HG03064 (cell line): ENCODE data around the gene PPP2R2D.

Experiments used
- ATAC-seq: cut with Tn5 transposase; IDR thresholded peaks from one replicate; pipeline ENCODE4 v1.9.1; 2021; ENCODE audit warnings: low read depth; ENCODE audit not compliant: unreplicated experiment

Gene PPP2R2D

DNA sequence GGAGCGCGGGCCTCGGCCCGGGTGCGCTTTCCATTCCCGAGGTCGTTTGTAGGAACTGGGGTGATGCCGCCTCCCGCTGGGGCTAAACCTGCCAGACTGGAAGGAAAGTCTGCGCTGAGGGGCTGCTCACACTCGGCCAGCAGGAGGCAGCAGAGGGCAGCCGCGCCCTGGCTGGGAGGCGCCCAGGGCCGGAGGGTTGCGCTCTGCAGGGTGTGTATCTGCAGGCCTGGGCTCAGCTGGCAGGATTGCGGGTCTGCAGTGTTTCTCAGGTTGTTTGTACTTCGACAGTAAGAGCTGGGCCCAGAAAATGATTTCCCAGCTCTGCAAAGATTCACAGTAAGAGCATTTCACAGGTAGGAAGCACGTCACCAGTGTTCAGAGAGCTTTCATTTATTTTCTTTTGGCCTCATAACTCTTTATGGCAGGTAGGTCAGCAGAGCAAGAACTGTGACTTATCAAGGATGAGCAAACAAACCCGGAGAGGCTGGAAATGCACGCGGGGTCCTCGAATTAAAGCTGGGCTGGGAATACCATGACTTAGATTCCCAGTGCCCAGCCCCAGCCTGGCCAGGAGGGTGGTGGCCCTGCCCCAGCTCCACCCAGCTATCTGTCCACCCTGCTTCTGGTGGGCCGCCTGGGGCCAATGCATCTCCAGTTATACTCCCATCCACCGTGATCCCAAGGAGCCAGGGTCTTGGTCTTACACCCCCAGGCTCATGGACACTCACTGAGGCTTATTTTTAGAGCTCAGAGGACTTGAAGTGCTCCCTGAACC lies 15.2 kb upstream of the PPP2R2D start:
- ATAC-seq: peak; percentile 86

DNA sequence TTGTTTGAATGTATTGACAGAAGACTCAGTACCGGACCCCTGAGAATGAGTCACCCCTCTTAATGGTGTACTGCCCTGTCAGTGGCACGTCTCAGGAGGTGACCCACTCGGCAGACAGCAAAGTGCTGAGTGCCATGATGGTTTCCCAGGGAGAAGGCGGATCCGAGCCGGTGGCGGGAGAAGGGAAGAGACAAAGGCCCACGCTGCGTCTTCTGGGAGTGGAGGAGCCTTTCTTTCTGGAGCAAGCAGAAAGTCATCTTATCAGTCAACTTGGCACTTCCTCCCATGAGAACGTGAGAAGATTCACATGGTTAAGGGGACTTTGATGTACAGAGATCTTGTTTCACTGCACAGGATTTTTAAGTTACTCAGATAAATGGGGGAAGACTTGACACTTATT lies 14.6 kb upstream of the PPP2R2D start:
- ATAC-seq: no peak

DNA sequence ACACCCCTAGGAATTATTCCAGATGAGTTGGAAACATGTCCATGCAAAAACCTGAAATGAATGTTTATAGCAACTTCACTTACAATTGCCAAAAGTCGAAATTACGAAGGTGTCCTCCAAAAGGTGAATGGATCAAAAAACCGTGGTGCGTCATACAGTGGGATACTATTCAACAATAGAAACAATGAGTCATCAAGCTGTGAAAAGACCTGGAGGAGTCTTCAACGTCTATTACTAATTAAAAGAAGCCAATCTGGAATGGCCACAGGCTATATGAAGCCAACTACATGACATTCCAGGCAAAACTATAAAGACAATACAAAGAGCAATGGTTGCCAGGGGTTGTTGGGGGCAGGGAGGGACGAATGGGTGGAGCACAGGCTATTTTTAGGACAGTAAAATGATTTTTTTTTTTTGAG lies 12.6 kb upstream of the PPP2R2D start:
- ATAC-seq: no peak

DNA sequence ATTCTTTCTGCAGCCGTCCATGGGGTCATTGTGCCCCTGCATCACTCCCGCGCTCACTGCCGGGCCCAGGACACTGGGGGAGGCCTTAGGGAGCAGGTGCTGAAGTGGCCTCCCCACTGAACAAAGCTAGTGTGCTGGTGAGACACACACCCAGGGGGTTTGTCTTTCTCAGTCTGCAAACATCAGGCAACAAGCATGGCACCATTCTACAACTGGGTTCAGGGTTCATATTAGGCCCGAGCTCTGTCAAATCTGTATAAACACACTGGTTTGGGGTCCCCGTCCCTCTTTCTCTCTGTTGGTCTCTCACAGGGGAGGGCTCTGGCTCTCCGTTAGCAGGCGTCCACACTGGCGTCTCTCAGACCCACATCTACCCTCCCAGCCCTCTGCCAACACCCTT lies 11.1 kb upstream of the PPP2R2D start:
- ATAC-seq: no peak

DNA sequence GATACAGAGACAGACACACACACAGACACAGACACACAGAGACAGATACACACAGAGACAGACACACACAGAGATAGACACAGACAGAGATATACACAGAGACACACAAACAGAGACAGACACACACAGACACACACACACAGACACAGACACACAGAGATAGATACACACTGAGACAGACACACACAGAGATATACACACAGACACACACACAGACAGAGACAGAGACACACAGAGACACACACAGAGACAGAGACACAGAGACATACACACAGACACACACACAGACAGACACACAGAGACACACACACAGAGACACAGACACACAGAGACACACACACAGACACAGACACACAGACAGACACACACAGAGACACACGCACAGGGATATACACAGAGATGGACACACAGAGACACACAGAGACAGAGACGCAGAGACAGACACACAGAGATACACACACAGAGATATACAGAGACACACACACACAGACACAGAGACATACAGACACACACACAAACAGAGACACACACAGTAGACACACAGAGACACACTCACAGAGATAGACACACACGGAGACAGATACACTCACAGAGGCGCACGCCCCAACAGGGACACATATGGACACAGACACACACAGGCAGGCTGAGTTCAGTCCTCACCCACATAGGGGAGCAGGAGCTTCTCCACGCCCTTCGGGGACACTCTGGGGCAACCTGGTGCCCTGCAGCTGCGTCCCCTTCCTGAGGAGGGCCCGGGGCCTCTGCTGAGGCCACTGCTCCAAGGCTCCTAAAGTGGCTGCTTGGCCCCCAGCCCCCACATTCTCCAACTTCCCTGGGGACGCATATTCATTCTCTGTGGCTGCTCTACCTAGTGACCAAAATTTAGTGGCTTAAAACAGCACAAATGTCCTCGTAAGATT lies 10.3 kb upstream of the PPP2R2D start:
- ATAC-seq: no peak

DNA sequence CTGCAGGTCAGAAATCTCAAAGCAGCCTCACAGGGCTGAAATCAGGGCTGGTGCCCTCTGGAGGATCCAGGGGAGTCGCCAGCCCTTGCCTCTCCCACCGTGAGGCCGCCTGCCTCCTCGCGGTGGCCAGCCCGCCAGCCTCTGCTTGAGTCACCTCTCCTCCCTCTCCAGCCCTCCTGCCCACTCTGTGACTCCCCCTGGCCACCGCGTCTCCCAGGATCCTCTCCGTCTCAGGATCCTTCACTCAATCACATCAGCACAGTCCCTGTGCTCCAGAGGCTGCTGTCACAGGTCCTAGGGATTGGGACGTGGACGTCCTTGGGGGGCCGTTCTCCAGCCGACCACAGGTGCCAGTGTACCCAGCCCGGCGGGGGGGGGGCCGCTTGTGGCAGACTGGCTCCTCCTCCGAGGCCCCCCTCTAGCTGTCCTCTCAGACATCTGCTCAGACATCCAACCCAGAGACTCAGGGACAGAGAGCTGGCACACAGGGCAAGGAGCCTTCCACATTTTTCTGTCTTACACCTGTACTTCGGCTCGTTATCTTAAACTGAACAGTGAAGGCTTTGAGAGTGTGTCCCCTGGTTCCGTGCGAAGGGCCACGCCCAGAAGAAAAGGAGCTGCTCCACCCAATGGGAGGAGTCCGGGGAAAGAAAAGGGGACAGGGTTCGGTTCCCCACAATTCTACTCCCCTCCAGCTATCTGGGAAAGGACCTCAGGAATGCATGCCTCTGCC lies 9.4 kb upstream of the PPP2R2D start:
- no peak for ATAC-seq

GRCh38 chr10:131891929-131892805 lies 8.6 kb upstream of the PPP2R2D start:
- ATAC-seq: no peak

DNA sequence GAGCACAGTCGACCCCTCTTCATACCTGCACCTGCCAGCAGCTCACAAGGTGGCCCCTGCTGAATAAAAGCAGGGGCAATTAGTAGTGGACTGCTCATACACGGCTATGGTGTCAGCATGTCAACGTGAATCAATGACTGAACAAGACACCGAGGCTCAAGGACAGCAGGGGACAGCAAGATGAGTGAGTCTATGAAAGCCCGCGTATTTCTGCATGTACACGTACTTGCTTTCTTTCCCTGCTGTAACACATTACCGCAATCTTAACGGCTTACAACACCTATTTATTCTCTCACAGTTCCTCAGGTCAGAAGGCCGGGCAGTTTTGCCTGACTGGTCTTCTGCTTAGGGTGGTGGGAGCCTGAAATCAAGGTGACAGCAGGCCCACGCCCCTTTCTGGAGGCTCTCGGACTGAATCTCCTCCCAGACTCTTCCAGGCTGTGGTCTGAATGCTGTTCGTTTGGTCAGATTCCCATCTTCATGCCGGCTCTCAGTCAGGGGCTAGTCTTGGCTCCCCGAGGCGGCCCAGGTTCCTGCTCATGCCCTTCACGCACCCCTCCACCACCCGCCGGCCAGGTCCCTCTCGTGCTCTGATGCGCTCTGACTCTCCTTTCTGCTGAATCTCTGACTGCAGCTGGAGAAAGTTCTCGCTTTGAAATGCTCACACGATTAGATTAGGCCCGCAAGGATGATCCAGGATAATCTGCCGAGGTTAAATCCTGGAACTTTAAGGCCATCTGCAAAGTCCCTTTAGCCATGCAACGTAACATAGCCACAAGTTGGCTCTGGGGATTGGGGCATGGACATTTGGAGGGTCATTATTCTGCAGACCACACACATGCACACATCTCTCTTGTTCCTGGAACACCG lies 7.8 kb upstream of the PPP2R2D start:
- ATAC-seq: no peak

DNA sequence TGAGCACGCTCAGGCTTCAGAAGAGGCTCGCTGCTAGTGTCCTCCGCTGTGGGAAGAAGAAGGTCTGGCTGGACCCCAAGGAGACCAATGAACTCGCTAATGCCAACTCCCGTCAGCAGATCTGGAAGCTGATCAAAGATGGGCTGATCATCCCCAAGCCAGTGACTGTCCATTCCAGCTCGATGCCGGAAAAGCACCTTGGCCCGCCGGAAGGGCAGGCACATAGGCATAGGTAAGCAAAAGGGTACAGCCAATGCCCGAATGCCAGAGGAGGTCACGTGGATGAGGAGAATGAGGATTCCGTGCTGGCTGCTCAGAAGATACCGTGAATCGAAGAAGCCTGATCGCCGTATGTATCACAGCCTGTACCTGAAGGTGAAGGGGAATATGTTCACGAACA lies 5.7 kb upstream of the PPP2R2D start:
- ATAC-seq: no peak

GRCh38 chr10:131896403-131896802 lies 4.4 kb upstream of the PPP2R2D start:
- no peak for ATAC-seq

- no peak for ATAC-seq
Measured at GRCh38 chr10:131897297-131897899, 3.4 kb upstream of the PPP2R2D start.

DNA sequence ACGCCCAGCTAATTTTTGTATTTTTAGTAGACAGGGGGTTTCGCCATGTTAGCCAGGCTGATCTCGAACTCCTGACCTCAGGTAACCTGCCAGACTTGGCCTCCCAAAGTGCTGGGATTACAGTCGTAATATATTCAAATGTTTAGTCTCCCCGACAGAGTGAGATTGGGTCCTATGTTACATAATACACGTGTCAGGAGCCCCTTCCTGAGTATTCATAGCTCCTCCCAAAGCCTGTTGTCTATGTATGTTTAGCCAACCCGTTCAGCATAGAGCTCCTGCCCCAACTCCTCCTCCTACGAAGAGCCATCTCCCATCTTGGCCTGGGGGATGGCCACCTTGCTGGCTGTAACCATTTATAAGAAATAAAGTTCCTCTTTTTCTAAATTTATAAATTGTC lies 2.7 kb upstream of the PPP2R2D start:
- ATAC-seq: no peak

- ATAC-seq: no peak
Measured at GRCh38 chr10:131898713-131899112, 2.1 kb upstream of the PPP2R2D start.

DNA sequence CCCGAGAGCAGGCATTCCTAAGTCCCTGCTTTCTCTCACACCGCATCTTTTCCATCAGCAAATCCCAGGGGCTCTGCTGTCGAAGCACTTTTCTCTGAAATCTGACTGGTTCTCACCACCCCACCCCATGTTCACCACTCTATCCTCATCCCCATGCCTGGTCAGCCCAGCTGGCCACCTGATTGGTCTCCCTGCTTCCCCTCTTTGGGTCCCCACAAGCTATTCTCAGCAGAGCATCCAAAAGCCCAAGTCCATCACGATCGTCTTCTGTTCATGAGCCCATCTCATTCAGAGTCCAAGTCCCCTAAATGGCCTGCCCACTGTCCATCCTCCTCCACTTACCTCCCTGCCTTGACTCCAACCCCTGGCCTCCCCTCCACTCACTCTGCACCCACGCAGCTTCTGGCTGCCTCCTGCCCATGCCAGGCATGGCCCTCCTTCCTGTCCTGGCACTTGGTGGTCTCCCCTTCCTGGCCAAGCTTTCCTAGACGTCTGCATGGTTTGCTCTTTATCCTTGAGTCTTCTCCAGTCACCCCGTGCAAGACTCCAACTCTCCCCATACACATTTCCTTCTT lies 1.6 kb upstream of the PPP2R2D start:
- no peak for ATAC-seq

- no peak for ATAC-seq
Measured at GRCh38 chr10:131899695-131900349, 986 bp upstream of the PPP2R2D start.

DNA sequence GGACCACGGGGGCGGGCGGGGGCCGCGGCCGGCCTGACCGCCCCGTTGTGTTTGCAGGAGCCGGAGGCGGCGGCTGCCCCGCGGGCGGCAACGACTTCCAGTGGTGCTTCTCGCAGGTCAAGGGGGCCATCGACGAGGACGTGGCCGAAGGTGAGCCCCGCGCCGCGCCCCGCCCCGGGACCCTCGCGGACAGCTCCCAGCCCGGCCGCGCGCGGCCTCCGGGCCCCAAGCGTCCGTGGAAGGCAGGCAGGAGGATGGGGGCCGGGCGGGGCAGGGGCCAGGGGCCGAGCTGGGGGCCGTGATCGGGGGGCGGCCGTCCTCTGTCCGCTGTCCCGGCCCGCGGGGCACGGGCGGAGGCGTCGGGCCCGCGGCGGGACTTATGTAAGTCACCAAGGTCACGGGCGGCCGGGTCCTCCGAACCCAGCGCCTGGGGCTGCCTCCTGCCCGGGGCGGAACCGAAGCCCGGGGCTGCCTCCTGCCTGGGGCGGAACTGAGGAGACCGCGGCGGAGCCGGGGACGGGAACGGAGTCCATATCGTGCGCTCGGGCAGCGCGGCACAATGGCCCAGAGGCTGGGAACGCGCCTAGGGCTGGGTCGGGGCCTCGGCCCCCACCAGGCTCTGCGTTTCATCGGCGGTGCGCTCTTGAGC lies 497 bp downstream of the PPP2R2D start:
- ATAC-seq: peak; percentile 24

DNA sequence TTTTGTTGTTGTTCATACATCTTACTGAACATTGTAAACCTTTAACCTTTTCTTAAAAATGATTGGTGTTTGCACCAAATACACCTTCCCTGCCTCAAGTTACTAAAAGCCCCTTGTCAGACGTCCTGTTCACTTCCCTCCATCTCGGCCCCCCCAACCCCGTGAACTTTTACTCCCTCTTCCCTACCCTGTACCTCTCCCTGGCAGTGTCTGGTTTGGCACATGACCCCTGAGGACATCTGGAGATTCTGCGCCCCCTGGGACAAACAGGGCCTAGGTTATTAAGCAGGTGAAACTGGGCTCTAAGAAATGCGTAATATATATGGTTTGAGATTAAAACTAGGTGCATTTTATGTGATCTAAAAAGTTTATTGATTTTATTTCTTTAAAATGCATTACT lies 1.4 kb downstream of the PPP2R2D start:
- ATAC-seq: no peak
